Hepatocyte (in vitro differentiated cells): ENCODE results near the gene TBCK. TPM values are rescaled to one million over a fixed set of nuclear protein-coding genes. Genes with fewer than 3 reads are reported as not detected.
A peak's percentile ranks its signal among the peaks of the same experiment; 100 is the strongest.

Experiments used
- DNase-seq: peaks from one replicate; pipeline ENCODE4 v3.0.0-alpha.2; 2016; ENCODE audit warnings: low spot score
- H2AFZ ChIP-seq: fragments of 200-600 bp; sonication (generic); 2 replicates; pipeline ENCODE4 v1.6.0; 2016; ENCODE audit warnings: antibody characterized with exemption, mild to moderate bottlenecking
- H3K27ac ChIP-seq: fragments of 200-600 bp; sonication (generic); 2 replicates; pipeline ENCODE4 v1.5.1; 2016; ENCODE audit warnings: mild to moderate bottlenecking
- H3K27me3 ChIP-seq: fragments of 200-600 bp; sonication (generic); 2 replicates; pipeline ENCODE4 v1.6.1; 2016
- H3K36me3 ChIP-seq: fragments of 200-600 bp; sonication (generic); replicated peaks from 2 replicates; pipeline ENCODE4 v1.5.1; 2016; ENCODE audit warnings: low read depth; ENCODE audit not compliant: insufficient read depth
- H3K4me1 ChIP-seq: fragments of 200-600 bp; sonication (generic); 2 replicates; pipeline ENCODE4 v1.5.1; 2016; ENCODE audit warnings: mild to moderate bottlenecking, moderate library complexity; ENCODE audit not compliant: insufficient read depth
- H3K4me2 ChIP-seq: fragments of 200-600 bp; sonication (generic); 2 replicates; pipeline ENCODE4 v1.6.0; 2016
- H3K4me3 ChIP-seq: fragments of 200-600 bp; sonication (generic); 2 replicates; pipeline ENCODE4 v1.5.1; 2016; ENCODE audit warnings: mild to moderate bottlenecking
- H3K79me2 ChIP-seq: fragments of 200-600 bp; sonication (generic); 2 replicates; pipeline ENCODE4 v1.6.0; 2017; ENCODE audit warnings: mild to moderate bottlenecking
- H3K9me2 ChIP-seq: fragments of 200-600 bp; sonication (generic); replicated peaks from 2 replicates; pipeline ENCODE4 v1.6.0; 2017; ENCODE audit warnings: mild to moderate bottlenecking; ENCODE audit not compliant: insufficient read depth
- H3K9me3 ChIP-seq: fragments of 200-600 bp; sonication (generic); 2 replicates; pipeline ENCODE4 v1.5.1; 2016; ENCODE audit warnings: low read depth, mild to moderate bottlenecking
- H4K20me1 ChIP-seq: fragments of 200-600 bp; sonication (generic); 2 replicates; pipeline ENCODE4 v1.6.0; 2016; ENCODE audit warnings: mild to moderate bottlenecking; ENCODE audit not compliant: insufficient read depth, poor library complexity, severe bottlenecking
- EZH2 ChIP-seq: fragments of 200-600 bp; sonication (generic); IDR thresholded peaks from 2 replicates; pipeline ENCODE4 v1.6.1; 2016; ENCODE audit warnings: antibody characterized with exemption, mild to moderate bottlenecking, borderline replicate concordance
- EZH2phosphoT487 ChIP-seq: fragments of 200-600 bp; sonication (generic); IDR thresholded peaks from one replicate; pipeline ENCODE4 v1.6.1; 2018; ENCODE audit warnings: antibody characterized with exemption, mild to moderate bottlenecking, low read depth, moderate library complexity; ENCODE audit not compliant: unreplicated experiment, severe bottlenecking
- WGBS: methylation state at CpG from one replicate; pipeline ENCODE4 v1.1.6; 2016; ENCODE audit warnings: low lambda C conversion rate; ENCODE audit errors: missing lambda C conversion rate; 5-methylcytosine and 5-hydroxymethylcytosine counted together
- polyA plus RNA-seq: library from polyadenylated mRNA; unstranded; fragments of >200 nt; fragmentation: Nextera tagmentation; extraction: Ambion mirVana; gene quantifications from 2 replicates; pipeline ENCODE4 v1.2.1, GENCODE V29; 2016
- total RNA-seq: library from RNA; depleted of rRNA; stranded (reverse); fragments of >200 nt; gene quantifications from 2 replicates; pipeline ENCODE4 v1.2.3, GENCODE V29; 2014
- TF ChIP-seq, protein P1 (sequence below): fragments of 200-600 bp; sonication (generic); IDR thresholded peaks from 2 replicates; pipeline ENCODE4 v1.5.1; 2016; ENCODE audit warnings: antibody characterized with exemption, mild to moderate bottlenecking; ENCODE audit not compliant: poor library complexity

The TBCK gene
- total and polyA plus RNA-seq, 2 experiments from 2014 or later = 19.8 to 49.7 TPM

DNA sequence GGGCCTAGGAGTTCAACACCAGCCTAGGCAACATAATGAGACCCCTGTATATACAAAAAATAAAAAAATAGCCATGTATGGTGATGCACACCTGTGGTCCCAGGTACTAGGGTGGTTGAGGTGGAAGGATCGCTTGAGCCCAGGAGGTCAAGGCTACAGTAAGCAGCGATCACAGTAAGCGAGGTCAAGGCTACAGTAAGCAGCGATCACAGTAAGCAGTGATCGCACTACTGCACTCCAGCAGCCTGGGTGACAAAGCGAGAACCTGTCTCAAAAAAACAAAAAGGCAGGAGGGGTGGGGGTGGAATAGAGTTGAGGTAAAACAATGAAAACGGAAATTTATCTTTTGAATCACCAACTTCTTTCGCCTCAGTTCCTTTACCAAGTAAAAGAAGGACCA, 29.4 kb downstream of the TBCK start:
- H4K20me1 ChIP-seq = no peaks in the 10 kb centered on the region
- H3K4me1 ChIP-seq = peaks cover 4% of the 10 kb centered on the region
- DNase-seq = no peak
- H3K9me3 ChIP-seq = no peaks in the 10 kb centered on the region
- no peak overlapping the region for H3K4me3 ChIP-seq
- no peaks in the 10 kb centered on the region for H3K27me3 ChIP-seq
- no peak overlapping the region for H3K4me2 ChIP-seq
- peaks cover 3% of the 10 kb centered on the region for H3K79me2 ChIP-seq
- no peaks in the 10 kb centered on the region for H3K36me3 ChIP-seq
- no peaks in the 10 kb centered on the region for H3K9me2 ChIP-seq
- 97% methylated on average over 8 of the region's 8 CpGs for WGBS
- no peak overlapping the region for H2AFZ ChIP-seq
- TF ChIP-seq, protein P1, sequence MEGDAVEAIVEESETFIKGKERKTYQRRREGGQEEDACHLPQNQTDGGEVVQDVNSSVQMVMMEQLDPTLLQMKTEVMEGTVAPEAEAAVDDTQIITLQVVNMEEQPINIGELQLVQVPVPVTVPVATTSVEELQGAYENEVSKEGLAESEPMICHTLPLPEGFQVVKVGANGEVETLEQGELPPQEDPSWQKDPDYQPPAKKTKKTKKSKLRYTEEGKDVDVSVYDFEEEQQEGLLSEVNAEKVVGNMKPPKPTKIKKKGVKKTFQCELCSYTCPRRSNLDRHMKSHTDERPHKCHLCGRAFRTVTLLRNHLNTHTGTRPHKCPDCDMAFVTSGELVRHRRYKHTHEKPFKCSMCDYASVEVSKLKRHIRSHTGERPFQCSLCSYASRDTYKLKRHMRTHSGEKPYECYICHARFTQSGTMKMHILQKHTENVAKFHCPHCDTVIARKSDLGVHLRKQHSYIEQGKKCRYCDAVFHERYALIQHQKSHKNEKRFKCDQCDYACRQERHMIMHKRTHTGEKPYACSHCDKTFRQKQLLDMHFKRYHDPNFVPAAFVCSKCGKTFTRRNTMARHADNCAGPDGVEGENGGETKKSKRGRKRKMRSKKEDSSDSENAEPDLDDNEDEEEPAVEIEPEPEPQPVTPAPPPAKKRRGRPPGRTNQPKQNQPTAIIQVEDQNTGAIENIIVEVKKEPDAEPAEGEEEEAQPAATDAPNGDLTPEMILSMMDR = no peak
- TF ChIP-seq EZH2phosphoT487 = no peak
- TF ChIP-seq EZH2 = no peak
- peak overlapping the region; percentile 61 for H3K27ac ChIP-seq

DNA sequence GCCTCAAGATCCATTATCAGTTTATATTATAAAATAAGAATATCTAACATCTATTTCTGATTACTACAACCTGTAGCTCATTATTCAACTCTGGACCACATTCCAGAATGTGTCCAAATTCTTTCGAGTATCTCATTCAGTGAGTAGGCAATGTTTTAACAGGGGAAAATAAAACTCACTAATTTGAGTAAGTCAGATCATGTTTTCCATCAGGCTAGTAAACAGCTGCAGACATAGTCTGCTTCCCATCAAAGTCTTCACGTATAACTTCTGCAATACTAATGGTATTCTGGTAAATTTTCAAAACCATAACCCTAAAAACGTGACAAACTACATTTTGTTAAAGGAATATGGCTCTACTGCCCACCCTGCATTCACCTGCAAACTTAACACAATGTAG, 31.8 kb downstream of the TBCK start:
- Histone ChIP-seq H3K4me3 (no peak overlapping the region), H3K36me3 (no peaks in the 10 kb centered on the region), H3K27ac (no peak overlapping the region), H3K79me2 (no peaks in the 10 kb centered on the region), H3K9me3 (no peaks in the 10 kb centered on the region), H3K4me2 (no peak overlapping the region), H2AFZ (no peak overlapping the region), H4K20me1 (no peaks in the 10 kb centered on the region), H3K27me3 (no peaks in the 10 kb centered on the region), H3K4me1 (peaks cover 4% of the 10 kb centered on the region), H3K9me2 (no peaks in the 10 kb centered on the region)
- TF ChIP-seq, protein P1 = no peak
- TF ChIP-seq EZH2phosphoT487 = no peak
- TF ChIP-seq EZH2 = no peak
- no peak for DNase-seq
- WGBS = 54% methylated on average over 3 of the region's 3 CpGs

DNA sequence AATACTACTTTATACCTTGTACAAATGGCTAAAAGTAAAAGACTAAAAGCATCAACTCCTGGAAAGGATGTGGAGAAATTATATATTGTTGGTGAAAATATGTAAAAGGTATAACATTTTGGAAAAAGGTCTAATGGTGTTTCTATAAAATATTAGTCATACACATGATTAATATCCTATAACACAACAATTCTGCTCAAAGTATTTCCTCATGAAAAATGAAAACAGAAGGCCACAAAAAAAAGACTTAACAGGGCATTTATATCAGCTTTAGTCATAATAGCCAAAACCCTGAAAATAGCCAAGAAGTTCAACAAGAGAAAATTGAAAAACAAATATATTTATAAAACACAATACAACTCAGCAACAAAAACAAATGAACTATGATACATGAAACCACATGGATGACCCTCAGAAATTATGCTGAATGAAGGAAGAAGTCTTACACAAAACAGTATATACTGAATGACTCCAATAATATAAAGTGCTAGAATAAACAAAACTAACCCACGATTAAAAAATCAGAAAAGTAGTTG, 38.8 kb downstream of the TBCK start:
- Histone ChIP-seq H3K9me2 (no peaks in the 10 kb centered on the region), H3K79me2 (peaks cover 13% of the 10 kb centered on the region), H3K9me3 (no peaks in the 10 kb centered on the region), H4K20me1 (no peaks in the 10 kb centered on the region), H3K27ac (no peak overlapping the region), H3K27me3 (no peaks in the 10 kb centered on the region), H2AFZ (no peak overlapping the region), H3K4me2 (no peak overlapping the region), H3K36me3 (no peaks in the 10 kb centered on the region), H3K4me3 (no peak overlapping the region), H3K4me1 (no peaks in the 10 kb centered on the region)
- WGBS = 73% methylated on average over 1 of the region's 1 CpG
- no peak for DNase-seq
- TF ChIP-seq EZH2phosphoT487 (no peak), EZH2 (no peak)
- TF ChIP-seq, protein P1 = no peak

DNA sequence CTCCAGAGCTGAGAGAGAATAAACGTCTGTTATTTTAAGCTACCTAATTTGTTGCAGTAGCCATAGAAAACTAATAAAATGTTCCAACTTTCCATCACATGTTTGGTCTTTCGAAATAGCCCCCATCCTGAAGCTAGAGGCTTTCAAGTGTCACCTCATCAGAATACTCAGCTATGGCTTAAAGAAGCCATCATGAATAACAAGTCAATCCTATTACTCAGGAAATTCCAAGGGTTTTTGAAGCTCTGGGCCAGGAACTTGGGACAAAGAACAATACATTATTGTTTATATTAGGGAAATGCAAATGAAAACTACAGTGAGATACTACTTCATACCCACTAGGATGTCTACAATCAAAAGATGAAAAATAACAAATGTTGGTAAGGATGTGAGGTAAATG, 42.2 kb downstream of the TBCK start:
- Histone ChIP-seq H3K27me3 (no peaks in the 10 kb centered on the region), H2AFZ (no peak overlapping the region), H3K36me3 (no peaks in the 10 kb centered on the region), H3K4me3 (no peak overlapping the region), H3K4me1 (no peaks in the 10 kb centered on the region), H4K20me1 (no peaks in the 10 kb centered on the region), H3K4me2 (no peak overlapping the region), H3K27ac (no peak overlapping the region), H3K79me2 (peaks cover 13% of the 10 kb centered on the region), H3K9me2 (no peaks in the 10 kb centered on the region), H3K9me3 (no peaks in the 10 kb centered on the region)
- 86% methylated on average over 2 of the region's 2 CpGs for WGBS
- TF ChIP-seq EZH2phosphoT487 (no peak), EZH2 (no peak)
- TF ChIP-seq, protein P1 = no peak
- no peak for DNase-seq
